GM19240 (cell line): ENCODE data around the gene PRMT5.
A peak's percentile ranks its signal among the peaks of the same experiment; 100 is the strongest.
"Not testable (repeated sequence)": the region's sequence is repeated elsewhere in the genome, so short reads cannot be mapped to it uniquely, and the experiment has no call there.

Experiments
- DNase-seq: peaks from one replicate; pipeline ENCODE4 v3.0.0; 2011; ENCODE audit warnings: low spot score; ENCODE audit not compliant: insufficient read length

The PRMT5 gene

GRCh38 chr14:22935156-22935555 is 6.0 kb upstream of the PRMT5 start:
- no peak for DNase-seq

GRCh38 chr14:22932146-22932545 is 3.0 kb upstream of the PRMT5 start:
- DNase-seq: no peak

GRCh38 chr14:22929961-22930364 is 787 bp upstream of the PRMT5 start:
- no peak for DNase-seq

- DNase-seq: no peak
These were observed 706 bp downstream of the PRMT5 start for GRCh38 chr14:22928237-22929103.

- DNase-seq: no peak
These were observed 2.9 kb downstream of the PRMT5 start for GRCh38 chr14:22926316-22926715.

- DNase-seq: no peak
These were observed 3.7 kb downstream of the PRMT5 start for GRCh38 chr14:22925513-22925912.

GRCh38 chr14:22923746-22924145 is 5.4 kb downstream of the PRMT5 start:
- no peak for DNase-seq

GRCh38 chr14:22922294-22922693 is 6.9 kb downstream of the PRMT5 start:
- DNase-seq: no peak

GRCh38 chr14:22920697-22921096 is 8.5 kb downstream of the PRMT5 start:
- DNase-seq: no peak

- DNase-seq: no peak
These were observed 9.6 kb downstream of the PRMT5 start for GRCh38 chr14:22919601-22919921.

GRCh38 chr14:22918804-22919600 is 10.2 kb downstream of the PRMT5 start, which contains the start of gene RBM23:
Gene RBM23 (minus strand): TSS chr14:22919149.
- DNase-seq: peak; percentile 89

GRCh38 chr14:22915886-22916521 is 13.2 kb downstream of the PRMT5 start:
- DNase-seq: no peak

GRCh38 chr14:22914836-22915235 is 14.3 kb downstream of the PRMT5 start:
- DNase-seq: not testable (repeated sequence)

- no peak for DNase-seq
These were observed 18.3 kb downstream of the PRMT5 start for GRCh38 chr14:22910916-22911315.

- DNase-seq: no peak
These were observed 20.6 kb downstream of the PRMT5 start for GRCh38 chr14:22908601-22909000.

- no peak for DNase-seq
These were observed 21.7 kb downstream of the PRMT5 start for GRCh38 chr14:22907429-22907828.

- DNase-seq: no peak
These were observed 23.1 kb downstream of the PRMT5 start for GRCh38 chr14:22906073-22906472.

- no peak for DNase-seq
These were observed 23.5 kb downstream of the PRMT5 start for GRCh38 chr14:22905627-22906026.

- DNase-seq: no peak
These were observed 25.5 kb downstream of the PRMT5 start for GRCh38 chr14:22903742-22904087.

- DNase-seq: no peak
These were observed 27.4 kb downstream of the PRMT5 start for GRCh38 chr14:22901799-22902198.

GRCh38 chr14:22900081-22900799 is 28.9 kb downstream of the PRMT5 start:
- DNase-seq: no peak
